GM12891 (cell line): ENCODE data around the gene STARD9.

Source experiments
- PAX5 ChIP-seq: IDR thresholded peaks from 2 replicates; pipeline ENCODE4 v1.6.1; 2011; ENCODE audit warnings: low read length, moderate library complexity, mild to moderate bottlenecking; ENCODE audit not compliant: insufficient read depth, severe bottlenecking
- POLR2A ChIP-seq: IDR thresholded peaks from 2 replicates; pipeline ENCODE4 v1.6.1; 2011; ENCODE audit warnings: low read depth, low read length, control low read depth
- POLR2AphosphoS5 ChIP-seq: IDR thresholded peaks from 2 replicates; pipeline ENCODE4 v1.6.1; 2011; ENCODE audit warnings: low read depth, low read length, control low read depth
- POU2F2 ChIP-seq: IDR thresholded peaks from 2 replicates; pipeline ENCODE4 v1.6.1; 2011; ENCODE audit warnings: low read depth, mild to moderate bottlenecking, control low read depth, low read length, moderate library complexity
- SPI1 ChIP-seq: IDR thresholded peaks from 2 replicates; pipeline ENCODE4 v1.6.1; 2011; ENCODE audit warnings: low read depth, low read length, control low read depth

- no peak for TF ChIP-seq POLR2AphosphoS5
- TF ChIP-seq POLR2A, result no peak
- TF ChIP-seq PAX5, result no peak
- no peak for TF ChIP-seq SPI1
- no peak for TF ChIP-seq POU2F2
These were observed 166.7 kb downstream of the STARD9 start for GRCh38 chr15:42742149-42742548.
